ENCODE measurements around the gene NFXL1.

NFXL1 gene

GRCh38 chr4:47882228-47882627 lies 32.2 kb downstream of the NFXL1 start:
- DNase-seq, result no peak

- DNase-seq, result no peak
Measured at GRCh38 chr4:47879458-47879857, 34.9 kb downstream of the NFXL1 start.

GRCh38 chr4:47876784-47877546 lies 37.4 kb downstream of the NFXL1 start:
- no peak for DNase-seq

- DNase-seq, result no peak
Measured at GRCh38 chr4:47876310-47876709, 38.1 kb downstream of the NFXL1 start.

- DNase-seq, result no peak
Measured at GRCh38 chr4:47873877-47874541, 40.4 kb downstream of the NFXL1 start.

DNA sequence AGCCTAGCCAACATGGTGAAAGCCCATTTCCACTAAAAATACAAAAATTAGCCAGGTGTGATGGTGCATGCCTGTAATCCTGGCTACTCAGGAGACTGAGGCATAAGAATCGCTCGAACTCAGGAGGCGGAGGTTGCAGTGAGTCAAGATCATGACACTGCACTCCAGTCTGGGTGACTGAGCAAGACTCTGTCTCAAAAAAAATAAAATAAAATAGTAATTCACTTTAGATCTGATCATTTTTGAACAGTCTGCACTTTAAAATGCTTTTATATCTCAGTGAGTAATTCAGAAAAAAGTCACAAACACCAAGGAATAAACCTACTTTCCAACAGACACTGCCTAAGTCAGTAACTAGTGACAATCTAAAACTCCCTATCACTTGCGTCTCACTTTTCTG lies 50.9 kb downstream of the NFXL1 start:
- no peak for DNase-seq

GRCh38 chr4:47862297-47862696 lies 52.1 kb downstream of the NFXL1 start:
- DNase-seq, result no peak

DNA sequence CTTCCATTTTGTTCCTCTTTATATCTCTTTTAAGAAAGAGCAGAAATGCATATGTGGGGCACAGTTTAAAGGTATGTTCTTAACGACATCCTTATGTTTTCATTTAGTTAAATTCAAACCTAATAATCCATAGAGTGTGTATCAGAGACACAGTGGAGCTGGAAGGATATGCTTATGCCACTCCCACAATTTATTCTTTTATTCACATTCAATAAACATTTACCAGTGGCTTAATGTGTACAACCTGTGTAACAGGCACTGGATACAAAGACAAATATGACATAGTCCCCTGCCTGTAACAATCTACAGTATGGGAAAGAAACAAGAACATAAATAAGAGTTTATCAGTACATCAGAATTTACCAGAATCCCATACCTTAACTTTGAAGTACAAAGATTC lies 54.1 kb downstream of the NFXL1 start:
- no peak for DNase-seq

DNA sequence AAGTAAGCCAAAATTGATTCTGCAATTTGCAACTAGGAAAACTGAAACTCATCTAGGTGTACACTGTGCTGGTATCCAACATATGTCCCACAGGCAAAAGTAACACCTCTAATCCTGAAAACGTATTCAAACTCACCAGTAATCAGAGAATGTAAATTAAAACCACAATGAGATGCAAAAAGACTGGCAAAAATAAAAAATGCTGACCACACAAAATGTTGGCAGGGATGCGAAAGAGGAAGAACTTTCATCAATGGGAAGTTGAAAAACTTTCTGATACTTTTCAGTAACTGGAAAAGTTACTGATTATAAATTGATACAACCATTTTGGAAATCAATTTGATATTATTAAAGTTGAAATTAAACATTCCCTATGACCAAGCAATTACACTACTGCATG lies 56.4 kb downstream of the NFXL1 start:
- DNase-seq, result no peak

DNA sequence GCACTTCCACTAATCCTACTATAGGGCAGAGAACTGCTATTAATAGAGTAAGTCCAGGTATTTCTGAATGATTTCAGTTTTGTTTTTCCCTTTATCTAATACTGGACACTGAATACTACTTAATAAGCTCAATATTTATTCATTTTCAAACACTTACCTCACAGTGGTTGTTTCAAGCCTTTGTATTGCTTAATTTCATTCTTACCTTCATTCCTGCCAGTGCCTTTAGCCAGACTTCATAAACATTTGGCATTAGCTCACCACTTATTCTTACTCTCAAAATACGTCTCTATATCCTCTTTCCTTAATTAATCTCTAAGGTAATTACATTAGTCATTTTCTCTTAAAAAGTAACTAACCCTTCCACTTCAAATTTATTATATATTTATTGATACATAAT lies 57.7 kb downstream of the NFXL1 start:
- no peak for DNase-seq

- DNase-seq, result no peak
Measured at GRCh38 chr4:47855350-47855749, 59.0 kb downstream of the NFXL1 start.

DNA sequence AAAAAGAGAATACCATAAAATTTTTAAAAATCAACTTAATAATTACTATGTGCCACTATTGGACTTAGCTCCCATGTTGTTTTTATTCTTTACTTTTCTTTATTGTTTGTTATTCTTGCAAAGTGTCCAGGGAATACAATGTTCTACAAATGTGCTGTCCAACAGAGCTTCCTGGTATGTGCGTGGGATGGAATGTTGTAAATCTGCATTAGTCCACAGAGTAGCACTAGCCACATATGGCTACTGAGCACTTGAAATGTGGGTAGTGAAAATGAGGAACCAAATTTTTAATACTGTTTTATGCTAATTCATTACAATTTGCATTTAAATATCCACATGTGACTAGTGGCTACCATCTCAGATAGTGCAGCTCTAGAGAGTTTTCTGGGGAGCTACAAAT lies 62.2 kb downstream of the NFXL1 start:
- no peak for DNase-seq

- DNase-seq, result no peak
Measured at GRCh38 chr4:47849466-47849865, 64.9 kb downstream of the NFXL1 start.

DNA sequence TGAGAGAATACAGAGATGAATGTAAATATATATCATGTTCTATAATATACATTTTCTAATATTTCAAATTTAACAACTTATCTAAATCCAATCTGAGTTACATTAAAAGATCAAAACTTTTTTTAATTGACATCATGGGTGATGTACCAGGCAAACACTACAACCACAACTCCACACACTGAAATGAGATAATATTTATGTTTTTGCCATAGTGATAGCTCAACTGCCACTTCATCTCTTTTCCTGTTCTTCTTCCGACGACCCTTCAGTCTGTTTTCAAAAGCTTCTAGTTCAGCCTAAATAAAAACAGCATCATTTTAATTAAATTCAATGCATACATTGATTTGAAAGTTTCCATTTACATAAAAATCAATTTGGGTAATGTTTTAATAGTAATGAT lies 66.3 kb downstream of the NFXL1 start:
- no peak for DNase-seq

DNA sequence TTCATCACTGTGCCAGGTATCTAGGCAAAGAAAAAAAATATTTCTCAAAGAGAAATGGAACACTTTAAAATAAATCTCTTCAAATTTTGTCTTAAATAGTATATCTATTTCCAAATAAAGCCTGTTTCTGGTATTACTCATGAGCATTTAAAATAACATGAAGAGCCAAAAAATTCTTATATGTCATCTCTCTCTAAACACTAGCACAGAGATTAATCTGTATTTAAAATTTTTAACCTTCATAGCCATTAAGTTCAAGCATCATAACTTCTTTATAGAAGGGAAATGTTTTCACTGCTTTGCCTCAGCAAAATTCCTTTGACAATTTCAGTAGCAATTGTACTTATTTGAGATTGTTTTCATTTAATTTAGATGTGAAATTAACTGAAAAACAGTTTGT lies 71.4 kb downstream of the NFXL1 start:
- no peak for DNase-seq

DNA sequence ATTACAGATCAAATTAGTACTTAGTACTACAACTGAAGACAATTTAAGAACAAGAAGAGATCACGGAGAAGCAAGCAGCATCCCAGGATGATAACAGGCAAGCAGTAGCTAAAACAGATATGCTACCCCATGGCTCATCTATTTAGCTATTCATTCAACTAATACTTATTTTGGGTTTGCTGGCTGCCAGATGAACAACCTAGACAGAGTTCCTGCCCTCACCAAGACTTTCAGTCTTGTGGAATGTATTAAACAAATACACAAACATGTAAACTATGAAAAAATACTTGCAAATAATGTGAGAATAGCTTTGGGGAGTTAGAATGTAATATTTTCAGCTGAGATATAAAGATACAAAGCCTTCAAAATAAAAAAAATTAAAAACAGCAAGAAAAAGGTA lies 74.1 kb downstream of the NFXL1 start:
- DNase-seq, result no peak

- DNase-seq, result no peak
Measured at GRCh38 chr4:47839259-47839658, 75.1 kb downstream of the NFXL1 start.

DNA sequence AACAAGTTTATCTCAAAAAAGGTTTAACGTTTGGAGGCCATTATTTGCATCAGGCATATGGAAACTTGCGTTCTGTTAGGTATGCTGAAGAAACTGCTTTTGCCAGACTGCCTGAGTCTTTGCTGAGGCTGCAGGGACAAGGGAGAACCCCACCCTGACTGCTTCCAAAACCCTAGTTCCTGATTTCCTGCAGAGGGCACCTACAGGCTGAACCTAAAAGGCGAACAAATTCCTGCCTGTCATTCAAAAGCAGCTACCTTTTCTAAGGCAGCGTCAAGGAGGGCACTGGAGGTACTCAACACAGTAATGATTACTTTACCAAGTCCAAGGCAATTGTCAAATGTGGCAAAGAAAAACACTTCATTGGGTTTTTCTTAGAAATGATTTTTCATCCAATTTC lies 75.9 kb downstream of the NFXL1 start:
- DNase-seq, result no peak

DNA sequence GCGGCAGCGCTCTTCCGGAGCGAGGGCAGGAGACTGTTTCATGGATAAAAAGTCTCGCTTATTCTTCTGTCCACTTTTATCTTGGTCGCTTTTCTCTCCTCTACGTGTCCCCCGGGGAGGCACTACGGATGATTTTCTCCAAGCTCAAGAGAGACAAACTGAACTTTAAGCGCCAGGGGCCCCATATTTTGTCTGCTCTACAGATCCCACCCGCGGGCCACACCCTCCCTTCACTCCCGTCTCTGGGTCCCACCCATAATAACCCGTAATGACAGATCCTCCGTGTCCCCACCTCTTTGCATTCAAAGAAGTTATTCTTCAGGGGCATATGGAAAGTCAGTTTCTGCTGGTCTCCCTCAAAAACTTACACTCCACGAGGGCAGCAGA lies 76.5 kb downstream of the NFXL1 start, which contains the start of gene CORIN:
Gene CORIN, minus strand, starts transcription at position 160 of the 387 bp plus-strand sequence. Its CDS starts 118 bp downstream, at position 42.
- DNase-seq, result peak; percentile 60

GRCh38 chr4:47837094-47837907 lies 77.1 kb downstream of the NFXL1 start:
- peak; percentile 78 for DNase-seq

DNA sequence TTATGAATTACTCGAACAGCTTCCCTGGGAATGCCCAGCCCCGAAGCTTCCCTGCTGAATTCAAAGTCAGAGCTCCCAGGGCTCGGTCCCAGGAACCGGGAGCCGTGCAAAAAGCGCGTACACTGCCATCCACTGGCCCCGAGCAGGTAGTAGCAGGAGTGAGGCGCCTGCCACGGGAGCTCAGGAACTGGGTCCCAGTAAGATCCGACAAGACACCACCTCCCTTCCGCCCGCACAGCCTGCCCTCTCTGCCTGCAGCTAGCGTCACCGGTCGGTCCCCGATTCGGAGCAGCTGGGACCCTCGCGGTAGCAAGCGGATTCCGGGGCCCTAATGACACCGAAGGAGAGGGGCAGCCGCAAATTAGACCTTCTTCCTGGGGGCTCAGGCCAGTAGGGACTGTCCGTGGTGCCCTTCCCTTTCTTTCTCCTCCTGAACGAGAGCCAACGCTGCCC lies 77.7 kb downstream of the NFXL1 start:
- no peak for DNase-seq

DNA sequence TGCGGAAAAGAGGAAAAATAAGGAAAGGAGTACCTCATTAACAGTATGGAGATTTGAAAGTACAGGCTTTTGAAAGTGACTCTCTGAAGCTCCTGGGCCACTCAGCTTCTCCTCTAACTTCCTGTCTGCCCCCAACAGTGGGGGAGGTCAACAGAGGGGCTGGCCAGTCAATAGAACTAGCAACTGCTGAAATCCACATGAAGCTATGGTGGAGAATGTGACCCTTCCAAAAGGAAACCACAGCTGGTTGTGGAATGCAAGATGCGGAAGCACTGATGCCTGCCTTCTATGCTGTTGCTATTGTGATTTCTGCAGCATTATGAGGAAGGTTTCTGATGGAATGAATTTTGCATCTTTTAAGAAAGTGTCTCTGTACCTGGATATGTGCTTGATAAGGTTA lies 78.9 kb downstream of the NFXL1 start:
- DNase-seq, result no peak

DNA sequence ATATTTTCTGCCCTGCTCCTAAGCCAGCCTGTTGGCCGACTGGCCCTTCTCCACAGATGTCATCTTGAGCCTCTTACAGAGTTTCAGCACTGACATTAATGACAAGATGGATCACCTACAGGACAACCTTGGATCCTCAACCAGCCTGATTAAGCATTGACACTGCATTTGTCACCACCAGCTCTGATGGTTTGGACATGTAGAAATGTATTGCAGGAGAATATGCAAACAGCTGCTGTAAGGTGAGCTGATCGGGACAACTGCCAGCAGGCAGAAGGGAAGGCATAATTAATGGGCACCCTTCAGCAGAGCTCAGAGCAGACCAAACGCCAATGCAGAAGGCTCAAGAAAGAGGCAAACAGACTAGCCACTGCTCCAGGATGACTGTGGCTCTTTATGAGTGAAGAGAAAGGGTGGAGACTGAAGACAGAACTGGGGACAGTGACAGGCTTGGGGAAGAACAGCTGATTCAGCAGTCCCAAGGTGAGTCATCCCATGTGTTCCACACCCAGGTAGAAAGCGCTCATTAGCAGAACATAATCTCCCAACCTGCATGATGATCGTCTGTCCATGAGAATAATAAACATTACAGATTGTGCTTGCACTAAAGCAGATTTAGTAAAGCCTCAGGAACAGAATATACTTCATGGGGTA lies 83.2 kb downstream of the NFXL1 start:
- DNase-seq, result no peak
